SK-N-SH (cell line): ENCODE measurements around the gene PTOV1. TPM values are rescaled to one million over a fixed set of nuclear protein-coding genes. Genes with fewer than 3 reads are reported as not detected.

ENCODE experiments used
- CTCF ChIA-PET: fragments of 300-600, 350-600 bp; formaldehyde crosslinking; extraction: SDS; loops from one replicate; lab custom pipeline; 2021; lab: Yijun Ruan, JAX
- POLR2A ChIA-PET: fragments of 350-600 bp; sonication (Branson Sonifier 250); formaldehyde crosslinking; extraction: SDS; loops from one replicate; lab custom pipeline; 2020; ENCODE audit warnings: antibody characterized with exemption, inconsistent platforms; lab: Yijun Ruan, JAX
- DNase-seq: peaks from one replicate; pipeline ENCODE4 v3.0.0; 2012
- H2AFZ ChIP-seq: fragments of 200-600 bp; sonication (generic); 2 replicates; pipeline ENCODE4 v1.8.1; 2016; ENCODE audit warnings: antibody characterized with exemption, mild to moderate bottlenecking, low read depth
- H3F3A ChIP-seq: fragments of 200-600 bp; sonication (generic); replicated peaks from 2 replicates; pipeline ENCODE3; 2016; ENCODE audit warnings: antibody characterized with exemption, mild to moderate bottlenecking; ENCODE audit not compliant: insufficient read depth
- H3K27ac ChIP-seq, 2 experiments: fragments of 200-500 bp in 1 of 2; fragments of 200-600 bp in 1 of 2; sonication (Bioruptor generic) in 1 of 2; sonication (generic), shearing (Covaris generic) in 1 of 2; 2 replicates each; pipeline versions ENCODE4 v1.5.1 to v1.6.1; 2014 to 2016; ENCODE audit warnings: low read depth in 2 of 2, inconsistent platforms in 1 of 2, low read length in 1 of 2, mild to moderate bottlenecking in 1 of 2, mixed read lengths in 1 of 2
- H3K27me3 ChIP-seq: fragments of 200-600 bp; sonication (generic), shearing (Covaris generic); 2 replicates; pipeline ENCODE4 v1.6.1; 2016; ENCODE audit warnings: mixed run types; ENCODE audit not compliant: insufficient read depth
- H3K36me3 ChIP-seq, 2 experiments: fragments of 200-500 bp in 1 of 2; fragments of 200-600 bp in 1 of 2; sonication (Bioruptor generic) in 1 of 2; sonication (generic) in 1 of 2; replicated peaks in 1 of 2; 2 replicates each; pipeline versions ENCODE3 to v1.5.1; 2014 to 2016; ENCODE audit warnings: low read length in 1 of 2, mild to moderate bottlenecking in 1 of 2; ENCODE audit not compliant: insufficient read depth in 2 of 2, control insufficient read depth in 1 of 2
- H3K4me1 ChIP-seq, 2 experiments: fragments of 200-500 bp in 1 of 2; fragments of 200-600 bp in 1 of 2; sonication (Bioruptor generic) in 1 of 2; sonication (generic), shearing (Covaris generic) in 1 of 2; 2 replicates each; pipeline versions ENCODE4 v1.5.1 to v1.6.1; 2014 to 2016; ENCODE audit warnings: low read depth in 1 of 2, low read length in 1 of 2, mixed run types in 1 of 2; ENCODE audit not compliant: insufficient read depth in 2 of 2, control insufficient read depth in 1 of 2
- H3K4me2 ChIP-seq: fragments of 200-600 bp; sonication (generic), shearing (Covaris generic); 2 replicates; pipeline ENCODE4 v1.6.1; 2017; ENCODE audit warnings: mixed run types
- H3K4me3 ChIP-seq, 2 experiments: fragments of 200-500 bp in 1 of 2; fragments of 200-600 bp in 1 of 2; sonication (Bioruptor generic) in 1 of 2; sonication (generic), shearing (Covaris generic) in 1 of 2; 2 replicates each; pipeline versions ENCODE4 v1.5.1 to v1.8.1; 2014 to 2016; ENCODE audit warnings: low read depth in 2 of 2, inconsistent platforms in 1 of 2, low read length in 1 of 2, mild to moderate bottlenecking in 1 of 2, mixed read lengths in 1 of 2, moderate library complexity in 1 of 2
- H3K79me2 ChIP-seq: fragments of 200-600 bp; sonication (generic); 2 replicates; pipeline ENCODE4 v1.8.1; 2017; ENCODE audit warnings: mild to moderate bottlenecking; ENCODE audit not compliant: insufficient read depth
- H3K9ac ChIP-seq: fragments of 200-600 bp; sonication (generic); 2 replicates; pipeline ENCODE4 v1.6.1; 2017; ENCODE audit warnings: mixed run types
- H3K9me2 ChIP-seq: fragments of 200-600 bp; sonication (generic); 2 replicates; pipeline ENCODE4 v1.6.1; 2017; ENCODE audit warnings: mixed run types
- H3K9me3 ChIP-seq: fragments of 200-600 bp; sonication (generic); 2 replicates; pipeline ENCODE4 v1.6.1; 2017; ENCODE audit warnings: mixed run types, mild to moderate bottlenecking, moderate library complexity
- H4K20me1 ChIP-seq: fragments of 200-600 bp; sonication (generic); 2 replicates; pipeline ENCODE4 v1.6.1; 2017; ENCODE audit warnings: mild to moderate bottlenecking, mixed run types; ENCODE audit not compliant: insufficient read depth
- CHD2 ChIP-seq: fragments of 150-350 bp; IDR thresholded peaks from 2 replicates; pipeline ENCODE4 v1.6.1; 2018; ENCODE audit warnings: low read length; ENCODE audit not compliant: partially characterized antibody
- CTCF ChIP-seq: fragments of 200-600 bp; sonication (generic); IDR thresholded peaks from 2 replicates; pipeline ENCODE4 v1.6.1; 2017; ENCODE audit warnings: antibody characterized with exemption, mild to moderate bottlenecking, moderate library complexity
- ELF1 ChIP-seq: IDR thresholded peaks from 2 replicates; pipeline ENCODE4 v1.4.0; 2012
- EZH2phosphoT487 ChIP-seq: fragments of 200-600 bp; sonication (generic); IDR thresholded peaks from 2 replicates; pipeline ENCODE4 v1.6.1; 2017; ENCODE audit warnings: low read depth, mixed run types, mild to moderate bottlenecking, antibody characterized with exemption, moderate library complexity, borderline replicate concordance
- FOXM1 ChIP-seq: IDR thresholded peaks from 2 replicates; pipeline ENCODE4 v1.4.0; 2012; ENCODE audit warnings: low read depth, mild to moderate bottlenecking
- GABPA ChIP-seq: IDR thresholded peaks from 2 replicates; pipeline ENCODE4 v1.4.0; 2012; ENCODE audit warnings: low read depth, mild to moderate bottlenecking
- IRF3 ChIP-seq: fragments of 150-350 bp; IDR thresholded peaks from 2 replicates; pipeline ENCODE4 v1.6.1; 2016; ENCODE audit warnings: mild to moderate bottlenecking, low read depth, low read length
- MAX ChIP-seq: IDR thresholded peaks from 2 replicates; pipeline ENCODE4 v1.4.0; 2012; ENCODE audit warnings: low read depth
- MEF2A ChIP-seq: IDR thresholded peaks from 2 replicates; pipeline ENCODE4 v1.4.0; 2012; ENCODE audit warnings: low read depth, borderline replicate concordance
- MXI1 ChIP-seq: IDR thresholded peaks from 2 replicates; pipeline ENCODE4 v1.6.1; 2012; ENCODE audit warnings: mild to moderate bottlenecking, low read depth, low read length, improper control_type of control experiment
- NFIC ChIP-seq: IDR thresholded peaks from 2 replicates; pipeline ENCODE4 v1.4.0; 2012; ENCODE audit warnings: borderline replicate concordance
- POLR2AphosphoS5 ChIP-seq: IDR thresholded peaks from 2 replicates; pipeline ENCODE4 v1.6.1; 2012; ENCODE audit warnings: low read depth, low read length
- RCOR1 ChIP-seq: fragments of 150-350 bp; IDR thresholded peaks from 2 replicates; pipeline ENCODE4 v1.6.1; 2017; ENCODE audit warnings: antibody characterized with exemption, low read length
- REST ChIP-seq: IDR thresholded peaks from 2 replicates; pipeline ENCODE4 v1.6.1; 2012; ENCODE audit warnings: mild to moderate bottlenecking, low read depth, low read length, moderate library complexity
- RFX5 ChIP-seq: IDR thresholded peaks from 2 replicates; pipeline ENCODE4 v1.6.1; 2012; ENCODE audit warnings: mild to moderate bottlenecking, improper control_type of control experiment, low read length
- RXRA ChIP-seq: IDR thresholded peaks from 2 replicates; pipeline ENCODE4 v1.4.0; 2012; ENCODE audit warnings: low read depth, mild to moderate bottlenecking, borderline replicate concordance
- SIN3A ChIP-seq: IDR thresholded peaks from 2 replicates; pipeline ENCODE4 v1.6.1; 2012; ENCODE audit warnings: low read depth, mild to moderate bottlenecking, low read length, moderate library complexity, borderline replicate concordance
- SMC3 ChIP-seq: IDR thresholded peaks from 2 replicates; pipeline ENCODE4 v1.6.1; 2012; ENCODE audit warnings: low read depth, low read length, improper control_type of control experiment
- TAF1 ChIP-seq: IDR thresholded peaks from 2 replicates; pipeline ENCODE4 v1.6.1; 2012; ENCODE audit warnings: low read depth, mild to moderate bottlenecking, low read length, moderate library complexity, borderline replicate concordance
- TCF12 ChIP-seq: IDR thresholded peaks from 2 replicates; pipeline ENCODE4 v1.4.0; 2012
- TEAD4 ChIP-seq: IDR thresholded peaks from 2 replicates; pipeline ENCODE4 v1.4.0; 2012; ENCODE audit warnings: mild to moderate bottlenecking, borderline replicate concordance; ENCODE audit not compliant: insufficient read depth
- WGBS: methylation state at CpG from one replicate; pipeline ENCODE4 v1.1.6; 2017; ENCODE audit warnings: low lambda C conversion rate; 5-methylcytosine and 5-hydroxymethylcytosine counted together
- polyA plus RNA-seq, 3 experiments: library from polyadenylated mRNA; depleted of rRNA; stranded (reverse); fragments of >200 nt; gene quantifications; 2 replicates each; pipeline ENCODE4 v1.2.3, GENCODE V29; 2012
- TF ChIP-seq, protein P1 (sequence below): IDR thresholded peaks from 2 replicates; pipeline ENCODE4 v1.4.0; 2012; ENCODE audit warnings: low read depth, borderline replicate concordance
- TF ChIP-seq, protein P2 (sequence below): fragments of 150-350 bp; IDR thresholded peaks from 2 replicates; pipeline ENCODE4 v1.6.1; 2017; ENCODE audit warnings: antibody characterized with exemption, low read length, low read depth, borderline replicate concordance

Gene PTOV1
- polyA plus RNA-seq, 1 of the 3 experiments (the other 2 are of a cell fraction), result 95.0 TPM

GRCh38 chr19:49812997-49813861 is 37.7 kb upstream of the PTOV1 start, which contains the start of gene FUZ:
Gene FUZ, minus strand, starts transcription at chr19:49813292. Its CDS starts 186 bp downstream, at chr19:49813106.
- peaks cover 1% of the 10 kb centered on the region for H3K79me2 ChIP-seq
- peaks cover 26% of the 10 kb centered on the region for H3F3A ChIP-seq
- H3K36me3 ChIP-seq, result no peaks in the 10 kb centered on the region
- peaks cover 12 to 21% of the 10 kb centered on the region in 2 experiments for H3K4me1 ChIP-seq
- H2AFZ ChIP-seq, result peak within 1 kb of the TSS; percentile 88
- H3K9ac ChIP-seq, result peak within 1 kb of the TSS; percentile 92
- peak within 1 kb of the TSS; percentile 95 to 96 for H3K27ac ChIP-seq
- H3K9me2 ChIP-seq, result no peaks in the 10 kb centered on the region
- peaks cover 3% of the 10 kb centered on the region; the same call in 1 of the 2 replicates for H4K20me1 ChIP-seq
- H3K4me2 ChIP-seq, result peak within 1 kb of the TSS; percentile 89
- peak within 1 kb of the TSS; percentile 65 to 76 for H3K4me3 ChIP-seq
- peak; percentile 91 for DNase-seq
- H3K27me3 ChIP-seq, result no peaks in the 10 kb centered on the region
- CTCF ChIA-PET, result interaction anchor here (0.6 to 1.6 kb wide), 5 partner anchors 37 to 136 kb away, joined by 3 to 6 read pairs (median 3); partner anchors contain the start of genes CPT1C and PRMT1
- H3K9me3 ChIP-seq, result no peaks in the 10 kb centered on the region
- POLR2A ChIA-PET, result interaction anchor here (0.9 to 2.0 kb wide), 6 partner anchors 11 to 64 kb away, joined by 3 to 15 read pairs (median 7); partner anchors contain the start of genes AKT1S1, PTOV1 and TBC1D17
- WGBS, result 2% methylated on average over 30 of the region's 45 CpGs
- 0 out of 2 replicates have a peak, but pooled peaks have one; percentile 29 for TF ChIP-seq POLR2AphosphoS5
- no peak for TF ChIP-seq NFIC
- peak; percentile 77 for TF ChIP-seq MAX
- peak; percentile 68; the same call in 1 of the 2 replicates for TF ChIP-seq SIN3A
- TF ChIP-seq CTCF, result peak; percentile 38; the same call in 1 of the 2 replicates
- no peak for TF ChIP-seq IRF3
- TF ChIP-seq ELF1, result peak; percentile 74; the same call in 1 of the 2 replicates
- TF ChIP-seq RCOR1, result no peak
- peak; percentile 93 for TF ChIP-seq GABPA
- TF ChIP-seq REST, result no peak
- peak; percentile 83 for TF ChIP-seq TAF1
- no peak for TF ChIP-seq RFX5
- TF ChIP-seq TCF12, result peak; percentile 27; the same call in 1 of the 2 replicates
- TF ChIP-seq, protein P1, sequence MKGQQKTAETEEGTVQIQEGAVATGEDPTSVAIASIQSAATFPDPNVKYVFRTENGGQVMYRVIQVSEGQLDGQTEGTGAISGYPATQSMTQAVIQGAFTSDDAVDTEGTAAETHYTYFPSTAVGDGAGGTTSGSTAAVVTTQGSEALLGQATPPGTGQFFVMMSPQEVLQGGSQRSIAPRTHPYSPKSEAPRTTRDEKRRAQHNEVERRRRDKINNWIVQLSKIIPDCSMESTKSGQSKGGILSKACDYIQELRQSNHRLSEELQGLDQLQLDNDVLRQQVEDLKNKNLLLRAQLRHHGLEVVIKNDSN, result peak; percentile 17; the same call in 1 of the 2 replicates
- TF ChIP-seq TEAD4, result 0 out of 2 replicates have a peak, but pooled peaks have one; percentile 30
- no peak for TF ChIP-seq EZH2phosphoT487
- TF ChIP-seq MXI1, result peak; percentile 97
- TF ChIP-seq, protein P2, sequence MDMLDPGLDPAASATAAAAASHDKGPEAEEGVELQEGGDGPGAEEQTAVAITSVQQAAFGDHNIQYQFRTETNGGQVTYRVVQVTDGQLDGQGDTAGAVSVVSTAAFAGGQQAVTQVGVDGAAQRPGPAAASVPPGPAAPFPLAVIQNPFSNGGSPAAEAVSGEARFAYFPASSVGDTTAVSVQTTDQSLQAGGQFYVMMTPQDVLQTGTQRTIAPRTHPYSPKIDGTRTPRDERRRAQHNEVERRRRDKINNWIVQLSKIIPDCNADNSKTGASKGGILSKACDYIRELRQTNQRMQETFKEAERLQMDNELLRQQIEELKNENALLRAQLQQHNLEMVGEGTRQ, result no peak
- no peak; the same call in none of the 2 replicates for TF ChIP-seq SMC3
- peak; percentile 48 for TF ChIP-seq CHD2
- TF ChIP-seq RXRA, result no peak
- TF ChIP-seq MEF2A, result no peak
- 0 out of 2 replicates have a peak, but pooled peaks have one; percentile 41 for TF ChIP-seq FOXM1
